B cell (primary cell): ENCODE measurements around the gene MMP24. TPM values are rescaled to one million over a fixed set of nuclear protein-coding genes. Genes with fewer than 3 reads are reported as not detected.

Source experiments
- ATAC-seq: fragments of 200-7000 bp; cut with Tn5 transposase; one replicate; pipeline ENCODE4 v1.10.0; 2021; ENCODE audit warnings: low read depth, mild to moderate bottlenecking, moderate number of reproducible peaks, moderate library complexity
- CTCF ChIA-PET: fragments of 350-600 bp; sonication (Branson Sonifier 250); formaldehyde crosslinking; loops from one replicate; lab custom pipeline; 2021; ENCODE audit warnings: antibody characterized with exemption, inconsistent platforms; lab: Charles Lee
- POLR2A ChIA-PET: fragments of 350-600 bp; sonication (Branson Sonifier 250); formaldehyde crosslinking; loops from one replicate; lab custom pipeline; 2021; ENCODE audit warnings: antibody characterized with exemption; lab: Charles Lee
- DNase-seq: peaks from one replicate; pipeline ENCODE4 v3.0.0; 2013
- H2AFZ ChIP-seq: 2 replicates; pipeline ENCODE4 v1.6.1; 2012; ENCODE audit warnings: mild to moderate bottlenecking, low read depth, low read length; ENCODE audit not compliant: insufficient read depth, poor library complexity, severe bottlenecking
- H3K27ac ChIP-seq, 2 donors: 1 replicate in 1 of 2; 2 replicates in 1 of 2; pipeline ENCODE4 v1.5.1; 2012 to 2013; ENCODE audit warnings: low read length in 2 of 2, mild to moderate bottlenecking in 2 of 2, moderate library complexity in 1 of 2
- H3K27me3 ChIP-seq, 4 experiments: fragments of 200-600 bp in 1 of 4; sonication (generic) in 1 of 4; replicated peaks in 1 of 4; 1 replicate in 2 of 4; 2 replicates in 2 of 4; pipeline versions ENCODE4 v1.6.1 to v1.7.0; 2013 to 2016; ENCODE audit warnings: low read length in 3 of 4, mild to moderate bottlenecking in 2 of 4, mixed read lengths in 1 of 4, moderate library complexity in 1 of 4; ENCODE audit not compliant: insufficient read depth in 4 of 4, control insufficient read depth in 3 of 4; ENCODE audit errors: control extremely low read depth in 1 of 4
- H3K36me3 ChIP-seq, 2 experiments: replicated peaks in 1 of 2; 1 replicate in 1 of 2; 2 replicates in 1 of 2; pipeline versions ENCODE4 v1.6.1 to v1.7.1; 2013; ENCODE audit warnings: low read length in 1 of 2; ENCODE audit not compliant: insufficient read depth in 2 of 2, control insufficient read depth in 1 of 2; ENCODE audit errors: control extremely low read depth in 1 of 2, extremely low read depth in 1 of 2
- H3K4me1 ChIP-seq, 2 donors: fragments of 200-600 bp in 1 of 2; sonication (generic) in 1 of 2; 1 replicate in 1 of 2; 2 replicates in 1 of 2; pipeline versions ENCODE4 v1.5.1 to v1.6.1; 2013 to 2017; ENCODE audit warnings: low read length in 2 of 2; ENCODE audit not compliant: control insufficient read depth in 2 of 2, insufficient read depth in 2 of 2
- H3K4me2 ChIP-seq: replicated peaks from 2 replicates; pipeline ENCODE3; 2012; ENCODE audit warnings: mild to moderate bottlenecking, low read depth, low read length; ENCODE audit not compliant: poor library complexity, severe bottlenecking
- H3K4me3 ChIP-seq, 5 experiments: fragments of 200-600 bp in 1 of 5; sonication (generic) in 1 of 5; 1 replicate in 3 of 5; 2 replicates in 2 of 5; pipeline versions ENCODE4 v1.5.1 to v1.7.0; 2011 to 2016; ENCODE audit warnings: low read length in 4 of 5, mild to moderate bottlenecking in 4 of 5, low read depth in 2 of 5, control low read depth in 1 of 5, moderate library complexity in 1 of 5; ENCODE audit not compliant: insufficient read depth in 1 of 5; ENCODE audit errors: control extremely low read depth in 1 of 5, extremely low read depth in 1 of 5
- H3K79me2 ChIP-seq: fragments of 200-600 bp; sonication (generic); one replicate; pipeline ENCODE4 v1.6.0; 2016; ENCODE audit warnings: low read length; ENCODE audit not compliant: control insufficient read depth, insufficient read depth
- H3K9ac ChIP-seq: fragments of 200-600 bp; sonication (generic); 2 replicates; pipeline ENCODE4 v1.6.1; 2017; ENCODE audit warnings: mild to moderate bottlenecking, low read length, moderate library complexity
- H3K9me3 ChIP-seq, 3 donors: one replicate each; pipeline versions ENCODE4 v1.6.1 to v1.7.1; 2013; ENCODE audit warnings: low read length in 2 of 3; ENCODE audit not compliant: control insufficient read depth in 2 of 3, insufficient read depth in 1 of 3; ENCODE audit errors: control extremely low read depth in 1 of 3
- H4K20me1 ChIP-seq: 2 replicates; pipeline ENCODE4 v1.6.0; 2012; ENCODE audit warnings: mild to moderate bottlenecking, low read length; ENCODE audit not compliant: insufficient read depth, control insufficient read depth, poor library complexity, severe bottlenecking
- H3K27ac Mint-ChIP-seq: one replicate; pipeline ENCODE4 v1.8.0; 2021; ENCODE audit warnings: mixed read lengths
- H3K27me3 Mint-ChIP-seq: one replicate; pipeline ENCODE4 v1.8.0; 2021; ENCODE audit warnings: mixed read lengths
- H3K4me1 Mint-ChIP-seq: one replicate; pipeline ENCODE4 v1.8.0; 2021; ENCODE audit warnings: mixed read lengths
- H3K4me3 Mint-ChIP-seq: one replicate; pipeline ENCODE4 v1.8.0; 2021; ENCODE audit warnings: mixed read lengths
- H3K9me3 Mint-ChIP-seq: one replicate; pipeline ENCODE4 v1.8.0; 2022; ENCODE audit warnings: mixed read lengths; ENCODE audit not compliant: insufficient read depth
- CTCF ChIP-seq: fragments of 200-600 bp; IDR thresholded peaks from one replicate; pipeline ENCODE4 v1.8.0; 2022; ENCODE audit warnings: antibody characterized with exemption, mild to moderate bottlenecking
- EZH2 ChIP-seq: IDR thresholded peaks from 2 replicates; pipeline ENCODE4 v1.6.1; 2012; ENCODE audit warnings: borderline replicate concordance, low read depth, mild to moderate bottlenecking, moderate library complexity, low read length; ENCODE audit not compliant: insufficient read depth, poor library complexity, severe bottlenecking
- WGBS: methylation state at CpG from one replicate; pipeline ENCODE4 v1.1.5; 2013; ENCODE audit warnings: missing lambda C conversion rate; ENCODE audit not compliant: insufficient coverage; 5-methylcytosine and 5-hydroxymethylcytosine counted together
- intact Hi-C: fragments of 100-400 bp; cut with micrococcal nuclease; formaldehyde crosslinking; loops from one replicate; pipeline ENCODE4 v1.10.0; 2022
- polyA plus RNA-seq: library from polyadenylated mRNA; depleted of rRNA; stranded (reverse); fragments of >200 nt; gene quantifications from 2 replicates; pipeline ENCODE4 v1.2.3, GENCODE V29; 2012
- total RNA-seq, 2 donors: library from RNA; stranded (reverse); fragments of 120-200 nt in 1 of 2; gene quantifications; 1 replicate in 1 of 2; 2 replicates in 1 of 2; pipeline versions ENCODE4 v1.2.3 to v1.2.4, GENCODE V29; 2013 to 2022

MMP24 gene
- total and polyA plus RNA-seq, 2 donors (not counting 1 experiment from before 2014, with no cell fraction given) = not detected

DNA sequence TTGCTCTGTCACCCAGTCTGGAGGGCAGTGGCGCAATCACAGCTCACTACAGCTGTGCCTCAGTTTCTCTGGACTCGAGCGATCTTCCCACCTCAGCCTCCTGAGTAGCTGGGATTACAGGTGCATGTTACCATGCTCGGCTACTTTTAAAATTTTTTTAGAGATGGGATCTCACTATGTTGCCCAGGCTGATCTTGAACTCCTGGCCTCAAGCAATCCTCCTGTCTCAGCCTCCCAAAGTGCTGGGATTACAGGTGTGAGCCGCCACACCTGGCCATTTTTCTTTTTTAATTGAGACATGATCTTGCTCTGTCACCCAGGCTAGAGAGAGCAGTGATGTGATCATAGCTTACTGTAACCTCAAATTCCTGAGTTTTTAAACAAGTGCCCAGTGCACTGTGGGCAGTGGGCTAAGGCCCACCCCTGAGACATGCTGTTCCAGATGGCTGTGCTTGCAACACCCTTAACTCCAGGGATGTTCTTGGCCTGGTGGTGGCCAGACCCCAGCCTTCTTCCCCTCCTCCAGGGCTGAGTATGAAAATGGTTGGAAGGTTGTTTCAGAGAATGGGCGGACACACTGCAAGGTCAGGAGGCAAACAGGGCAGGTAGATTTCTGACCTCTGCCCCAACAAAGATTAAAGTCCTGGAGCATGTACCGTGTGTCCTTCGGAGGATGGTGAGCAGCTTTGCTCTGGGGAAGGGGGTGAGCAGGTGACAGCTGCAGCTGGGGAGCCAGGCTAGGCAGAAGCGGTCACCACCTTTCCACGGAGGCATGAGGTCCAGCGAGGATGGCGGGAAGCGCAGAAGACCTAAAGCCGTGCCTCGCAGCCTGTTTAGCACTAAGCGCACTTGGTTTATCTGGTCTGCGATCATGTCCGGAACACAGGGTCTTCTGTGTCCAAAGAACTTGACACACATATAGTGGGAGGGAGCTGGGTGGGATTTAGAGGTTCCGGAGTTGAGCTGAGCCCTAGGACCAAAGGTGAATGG, 67.1 kb downstream of the MMP24 start:
- Histone ChIP-seq H2AFZ (no peak overlapping the region), H3K79me2 (no peaks in the 10 kb centered on the region), H3K9me3 (no peaks in the 10 kb centered on the region), H3K9ac (no peak overlapping the region), H3K27ac (no peak overlapping the region), H3K4me1 (no peaks in the 10 kb centered on the region), H3K27me3 (peaks cover 0 to 12% (median 3%) of the 10 kb centered on the region in 4 experiments), H3K4me2 (no peak overlapping the region), H4K20me1 (no peaks in the 10 kb centered on the region), H3K4me3 (no peak overlapping the region), H3K36me3 (no peaks in the 10 kb centered on the region)
- DNase-seq (no peak), ATAC-seq (no peak)
- H3K9me3 Mint-ChIP-seq = no peaks in the 10 kb centered on the region
- 96% methylated on average over 19 of the region's 19 CpGs for WGBS
- intact Hi-C loops = no loop called here
- no peaks in the 10 kb centered on the region for H3K4me1 Mint-ChIP-seq
- no peak overlapping the region for H3K27ac Mint-ChIP-seq
- POLR2A ChIA-PET = no interaction called here
- peaks cover 24% of the 10 kb centered on the region for H3K27me3 Mint-ChIP-seq
- TF ChIP-seq CTCF (no peak), EZH2 (no peak)
- CTCF ChIA-PET = interaction anchor here (1.7 to 2.5 kb wide), 2 partner anchors 9 to 10 kb away, joined by 5 to 6 read pairs; no protein-coding TSS in a partner anchor
- H3K4me3 Mint-ChIP-seq = no peak overlapping the region

GRCh38 chr20:35294293-35294685, 67.8 kb downstream of the MMP24 start:
- no peak overlapping the region for H3K27ac Mint-ChIP-seq
- Histone ChIP-seq H3K4me3 (no peak overlapping the region), H3K36me3 (no peaks in the 10 kb centered on the region), H3K9me3 (no peaks in the 10 kb centered on the region), H3K4me1 (no peaks in the 10 kb centered on the region), H3K4me2 (no peak overlapping the region), H3K27me3 (peaks cover 0 to 12% (median 3%) of the 10 kb centered on the region in 4 experiments), H2AFZ (no peak overlapping the region), H3K9ac (no peak overlapping the region), H3K27ac (no peak overlapping the region), H4K20me1 (no peaks in the 10 kb centered on the region), H3K79me2 (no peaks in the 10 kb centered on the region)
- no peaks in the 10 kb centered on the region for H3K9me3 Mint-ChIP-seq
- CTCF ChIA-PET = interaction anchor here (1.7 to 2.5 kb wide), 2 partner anchors 8 to 10 kb away, joined by 5 to 6 read pairs; no protein-coding TSS in a partner anchor
- POLR2A ChIA-PET = no interaction called here
- intact Hi-C loops = no loop called here
- DNase-seq = no peak
- H3K4me1 Mint-ChIP-seq = no peaks in the 10 kb centered on the region
- H3K4me3 Mint-ChIP-seq = no peak overlapping the region
- TF ChIP-seq EZH2 = no peak
- 85% methylated on average over 3 of the region's 5 CpGs for WGBS
- peaks cover 24% of the 10 kb centered on the region for H3K27me3 Mint-ChIP-seq
- ATAC-seq = no peak
